Activated CD4-positive, alpha-beta T cell treated with anti-CD3 and anti-CD28 coated beads, Interleukin-2, amount 50 U/mL, for 4 hours (primary cell): ENCODE data around the gene SPINT4.
"Not testable (repeated sequence)": the region's sequence is repeated elsewhere in the genome, so short reads cannot be mapped to it uniquely, and the experiment has no call there.

Experiments
- DNase-seq, 2 experiments: peaks; one replicate each; pipeline ENCODE4 v3.0.0-alpha.2; 2020

The SPINT4 gene

GRCh38 chr20:45722047-45722446, at the start of gene SPINT4:
Gene SPINT4 (plus strand): TSS chr20:45722347. CDS start chr20:45722368, 21 bp downstream.
- no peak for DNase-seq

GRCh38 chr20:45672765-45673164, 49.4 kb upstream of the SPINT4 start:
- no peak for DNase-seq

- DNase-seq = no peak
Measured at GRCh38 chr20:45679650-45680049, 42.5 kb upstream of the SPINT4 start.

GRCh38 chr20:45685896-45686295, 36.3 kb upstream of the SPINT4 start:
- DNase-seq = no peak

- not testable (repeated sequence) for DNase-seq
Measured at GRCh38 chr20:45693346-45693745, 28.8 kb upstream of the SPINT4 start.

- DNase-seq = no peak
Measured at GRCh38 chr20:45695496-45695895, 26.7 kb upstream of the SPINT4 start.

GRCh38 chr20:45701104-45701503, 21.0 kb upstream of the SPINT4 start:
- DNase-seq = no peak

GRCh38 chr20:45701873-45702272, 20.3 kb upstream of the SPINT4 start, which contains the start of gene WFDC13:
Gene WFDC13 (plus strand): TSS chr20:45702038. CDS start chr20:45702124, 86 bp downstream.
- no peak for DNase-seq

- no peak for DNase-seq
Measured at GRCh38 chr20:45704969-45705637, 17.0 kb upstream of the SPINT4 start, which contains the start of gene WFDC10B. Gene WFDC10B (minus strand): TSS chr20:45705019. CDS start chr20:45685992, 19,027 bp downstream.

GRCh38 chr20:45716141-45716688, 5.9 kb upstream of the SPINT4 start:
- DNase-seq = not testable (repeated sequence)

GRCh38 chr20:45725134-45725533, 3.0 kb downstream of the SPINT4 start:
- DNase-seq = no peak

GRCh38 chr20:45727044-45727443, 4.9 kb downstream of the SPINT4 start:
- DNase-seq = no peak

- DNase-seq = no peak
Measured at GRCh38 chr20:45732199-45732598, 10.1 kb downstream of the SPINT4 start.

GRCh38 chr20:45735552-45735951, 13.4 kb downstream of the SPINT4 start:
- DNase-seq = no peak

GRCh38 chr20:45735988-45736387, 13.8 kb downstream of the SPINT4 start:
- DNase-seq = no peak

GRCh38 chr20:45742596-45742995, 20.4 kb downstream of the SPINT4 start:
- DNase-seq = no peak

- DNase-seq = no peak
Measured at GRCh38 chr20:45745015-45745414, 22.9 kb downstream of the SPINT4 start.

GRCh38 chr20:45751721-45752120, 29.6 kb downstream of the SPINT4 start:
- DNase-seq = no peak

GRCh38 chr20:45752746-45753145, 30.6 kb downstream of the SPINT4 start:
- no peak for DNase-seq

GRCh38 chr20:45758096-45758495, 35.9 kb downstream of the SPINT4 start:
- DNase-seq = no peak

GRCh38 chr20:45759921-45760320, 37.8 kb downstream of the SPINT4 start:
- DNase-seq = not testable (repeated sequence)

- not testable (repeated sequence) for DNase-seq
Measured at GRCh38 chr20:45761966-45762365, 39.8 kb downstream of the SPINT4 start.

GRCh38 chr20:45764618-45765282, 42.6 kb downstream of the SPINT4 start:
- not testable (repeated sequence) for DNase-seq

- DNase-seq = no peak
Measured at GRCh38 chr20:45765307-45765875, 43.2 kb downstream of the SPINT4 start.
